Left forelimb (tissue), 1 donor: ENCODE data around the gene GRIPAP1.
"Not testable (repeated sequence)": the region's sequence is repeated elsewhere in the genome, so short reads cannot be mapped to it uniquely, and the experiment has no call there.

Source experiments
- DNase-seq: peaks from one replicate; pipeline ENCODE4 v3.0.0-alpha.2; 2018; ENCODE audit warnings: low spot score

GRIPAP1 gene

DNA sequence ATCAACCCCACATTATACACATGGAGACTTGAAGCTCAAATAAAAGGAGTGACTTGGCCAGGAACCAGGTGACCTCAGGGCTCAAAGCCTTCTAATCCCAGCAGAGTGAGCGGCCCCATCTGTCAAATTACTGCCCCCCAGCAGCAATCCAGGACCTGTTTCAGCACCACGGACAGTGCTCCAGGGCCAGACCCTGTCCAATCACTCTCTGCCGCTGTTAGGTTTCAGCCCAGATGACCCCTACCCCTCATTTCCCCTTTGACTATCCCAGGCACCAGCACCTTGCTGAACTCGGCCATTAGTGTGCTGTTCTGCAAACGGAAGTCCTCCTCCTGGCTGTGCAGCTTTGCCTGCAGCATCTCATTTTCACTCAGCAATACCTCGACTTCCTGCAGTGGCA is 5.1 kb downstream of the GRIPAP1 start:
- no peak for DNase-seq

DNA sequence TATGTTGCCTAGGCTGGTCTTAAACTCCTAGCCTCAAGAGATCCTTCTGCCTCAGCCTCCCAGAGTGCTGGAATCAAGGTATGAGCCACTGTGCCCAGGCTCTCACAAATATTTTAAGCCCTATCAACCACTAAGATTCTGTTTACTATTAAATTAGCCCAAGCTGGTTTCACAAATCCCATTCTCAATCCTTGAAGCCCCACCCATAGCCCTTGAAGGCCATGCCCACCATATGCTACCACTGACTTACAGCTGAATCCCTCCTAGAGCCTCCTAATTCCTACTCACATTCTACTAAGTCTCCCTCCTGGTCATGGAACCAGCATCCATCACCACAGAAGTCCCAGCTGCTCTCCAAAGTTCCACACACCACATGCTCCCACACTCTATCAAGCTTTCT is 9.7 kb downstream of the GRIPAP1 start:
- no peak for DNase-seq

DNA sequence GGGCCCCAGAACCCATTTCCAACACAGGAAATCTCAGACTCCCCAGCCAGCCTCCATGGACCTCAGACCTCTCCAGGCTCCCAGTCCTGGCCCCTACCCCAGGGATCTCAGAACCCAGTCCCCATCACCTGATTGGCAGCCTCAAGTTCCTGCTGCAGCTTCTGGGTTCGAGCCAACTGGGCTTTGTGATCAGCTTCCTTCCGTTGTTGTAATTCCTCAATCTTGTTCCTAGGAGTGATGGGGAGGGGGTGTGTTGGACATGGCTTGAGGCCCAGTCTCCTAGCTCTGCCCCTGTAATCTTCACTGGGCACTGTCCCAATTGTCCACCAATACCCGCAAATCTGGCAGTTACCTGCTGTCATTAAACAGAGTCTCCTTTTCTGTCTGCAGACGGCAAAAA is 12.6 kb downstream of the GRIPAP1 start:
- no peak for DNase-seq

DNA sequence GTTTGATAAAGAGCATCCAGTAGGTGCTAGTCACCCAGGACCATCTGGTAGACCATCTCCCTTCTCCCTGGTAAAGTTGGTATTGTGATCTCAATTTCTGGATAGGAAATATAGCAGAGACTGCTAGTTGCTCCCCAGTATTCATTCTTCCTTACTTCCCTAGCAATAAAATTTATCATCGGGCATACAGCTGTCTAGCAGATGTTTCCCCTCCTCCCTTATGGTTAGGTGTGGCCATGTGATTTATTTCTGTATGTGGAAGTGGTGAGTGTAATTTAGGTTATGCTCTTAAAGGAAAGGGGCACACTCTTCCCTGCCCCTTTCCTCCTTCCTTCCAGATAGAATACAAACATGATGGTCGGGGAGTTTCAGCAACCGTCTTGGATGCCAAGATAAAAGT is 18.2 kb downstream of the GRIPAP1 start:
- no peak for DNase-seq

DNA sequence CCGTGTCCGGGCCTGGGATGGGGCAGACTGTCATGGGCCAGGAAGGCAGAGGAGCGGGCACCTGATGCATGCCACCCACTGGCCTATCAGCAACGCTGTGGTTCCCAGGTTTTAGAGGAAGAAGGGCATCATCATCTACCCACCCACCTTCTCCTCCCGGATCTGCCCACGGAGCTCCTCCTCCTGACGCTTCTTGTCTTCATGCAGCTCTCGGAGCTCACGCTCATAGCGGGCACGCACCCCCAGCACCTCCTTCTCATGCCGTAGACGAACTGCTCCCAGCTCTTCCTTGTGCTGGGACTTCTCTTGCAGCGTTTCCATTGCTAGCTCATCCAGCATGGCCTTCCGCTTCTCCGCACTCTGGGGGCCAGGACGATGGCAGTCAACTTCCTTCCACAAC is 19.0 kb downstream of the GRIPAP1 start:
- DNase-seq: no peak

DNA sequence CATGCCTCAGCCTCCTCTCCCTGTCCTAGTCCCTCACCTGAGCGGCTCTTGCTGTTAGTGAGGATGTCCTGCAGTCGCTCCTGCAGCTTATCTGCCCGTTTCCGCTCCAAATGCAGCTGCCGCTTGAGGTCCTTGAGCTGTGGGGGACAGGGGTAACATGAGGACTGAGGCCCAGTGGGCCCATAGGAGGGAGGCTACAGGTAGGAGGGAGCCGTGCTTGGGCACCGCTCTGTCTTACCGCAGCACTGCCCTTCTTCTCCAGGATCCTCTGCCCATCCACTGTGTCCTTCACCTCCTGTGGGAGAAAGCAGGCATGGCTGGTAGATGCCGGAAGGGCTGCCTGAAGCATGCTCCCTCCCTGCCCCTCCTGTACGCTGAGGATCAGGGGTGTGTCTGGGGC is 20.9 kb downstream of the GRIPAP1 start:
- DNase-seq: no peak

DNA sequence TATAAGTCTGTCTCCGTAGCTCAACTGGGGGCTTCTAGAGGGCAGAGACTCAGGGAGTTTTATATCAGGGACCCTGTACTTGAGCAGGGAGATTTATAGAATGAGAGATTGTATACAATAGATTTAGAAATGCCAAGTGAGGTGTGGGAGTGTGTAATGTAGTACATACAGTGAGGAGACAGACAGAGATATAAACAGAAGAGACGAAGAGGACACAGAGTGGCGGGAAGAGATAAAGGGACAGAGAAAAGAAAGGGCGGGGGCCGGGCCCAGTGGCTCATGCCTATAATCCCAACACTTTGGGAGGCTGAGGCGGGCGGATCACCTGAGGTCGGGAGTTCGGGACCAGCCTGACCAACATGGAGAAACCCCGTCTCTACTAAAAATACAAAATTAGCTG is 21.7 kb downstream of the GRIPAP1 start:
- not testable (repeated sequence) for DNase-seq

DNA sequence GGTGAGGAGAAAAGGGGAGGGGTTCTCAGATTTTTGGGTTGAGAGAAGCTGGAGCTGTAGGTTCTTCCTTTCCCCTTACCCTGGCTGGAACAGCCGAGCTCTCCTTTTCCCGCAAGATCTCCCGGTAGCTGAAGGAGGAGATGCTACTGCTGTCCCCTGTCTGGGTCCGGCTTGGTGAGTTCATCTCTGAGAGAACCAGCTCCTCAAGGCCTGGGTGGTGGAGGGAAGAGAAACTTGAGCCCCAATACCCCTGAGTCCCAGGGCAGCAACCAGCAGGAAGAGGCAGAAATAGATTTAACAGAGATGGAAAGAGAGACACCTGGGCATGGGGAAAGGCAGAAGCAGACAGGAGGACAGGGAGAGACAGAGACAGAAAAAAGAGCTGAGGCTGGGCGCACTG is 23.8 kb downstream of the GRIPAP1 start:
- no peak for DNase-seq

DNA sequence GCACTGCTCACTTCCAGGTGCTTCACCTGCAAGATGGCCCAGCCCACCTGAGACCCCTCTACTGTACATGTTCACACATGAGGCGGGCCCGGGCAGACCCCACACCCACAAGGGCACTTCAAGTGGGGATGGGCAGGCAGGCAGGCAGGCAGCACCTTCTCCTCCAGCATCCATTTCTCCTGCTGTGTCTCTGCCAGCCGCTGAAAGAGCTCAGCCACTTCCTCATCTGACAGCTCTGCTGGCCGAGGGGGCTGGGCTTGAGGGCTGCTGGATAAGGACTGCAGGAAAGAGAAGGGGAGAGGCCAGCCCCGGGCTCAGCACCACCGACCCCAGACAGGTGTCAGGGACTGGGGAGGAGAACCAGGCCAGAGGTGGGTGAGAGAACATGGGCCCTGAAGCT is 26.0 kb downstream of the GRIPAP1 start:
- DNase-seq: no peak

DNA sequence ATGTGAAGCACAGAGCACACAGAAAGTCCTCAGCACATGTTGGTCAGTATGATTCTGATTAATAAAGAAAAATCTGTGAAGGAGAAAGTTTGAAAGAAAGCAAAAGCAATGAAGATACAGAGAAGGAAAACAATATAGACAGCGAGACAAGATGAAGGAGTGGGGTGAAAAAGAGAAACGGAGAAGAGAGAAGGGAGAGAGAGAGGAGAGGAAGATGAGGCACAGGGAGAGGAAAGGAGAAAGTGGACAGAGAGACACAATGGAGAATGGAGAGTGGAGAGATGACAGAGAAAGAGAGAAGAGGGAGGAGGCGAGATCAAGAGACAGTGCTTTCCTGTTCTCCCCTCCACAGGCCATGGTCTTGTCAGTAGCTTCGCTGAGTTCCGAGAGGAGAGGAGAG is 26.5 kb downstream of the GRIPAP1 start:
- DNase-seq: no peak

DNA sequence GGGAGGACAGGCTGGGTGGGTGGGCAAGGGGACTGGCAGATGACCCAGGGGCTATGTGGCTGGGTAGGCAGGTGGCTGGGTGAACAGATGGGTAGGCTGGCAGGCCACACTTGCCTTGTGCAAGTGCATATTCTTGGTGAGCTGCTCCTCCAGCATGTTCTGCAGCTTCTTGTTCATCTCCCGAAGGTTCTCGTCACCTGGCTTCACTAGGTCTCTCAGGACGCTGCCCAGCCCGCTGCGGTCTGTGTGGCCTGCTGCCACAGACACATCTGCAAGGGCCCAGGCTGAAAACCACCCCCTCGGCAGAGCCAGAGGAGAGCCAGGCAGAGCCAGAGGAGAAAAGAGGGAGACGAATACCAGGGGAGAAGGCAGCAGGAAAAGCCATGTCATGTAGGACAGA is 27.0 kb downstream of the GRIPAP1 start:
- DNase-seq: no peak

DNA sequence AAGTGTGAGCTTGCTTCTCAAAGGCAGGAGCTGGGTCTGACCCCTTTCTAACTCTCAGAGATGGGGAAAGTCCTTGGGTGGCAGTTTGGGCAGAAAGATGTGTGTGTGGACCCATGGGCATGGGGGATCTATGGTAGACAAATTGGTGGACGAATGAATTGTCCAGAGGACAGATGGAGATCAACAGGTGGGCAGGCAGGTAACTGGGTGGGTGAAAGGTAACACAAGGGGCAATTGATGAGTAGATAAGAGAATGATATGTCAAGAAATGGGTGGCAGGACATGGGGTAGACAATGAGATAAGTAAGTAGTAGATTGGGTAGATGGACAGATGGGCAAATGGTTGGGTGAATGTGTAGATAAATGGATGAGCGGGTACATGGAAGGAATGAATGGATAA is 27.5 kb downstream of the GRIPAP1 start:
- DNase-seq: no peak

DNA sequence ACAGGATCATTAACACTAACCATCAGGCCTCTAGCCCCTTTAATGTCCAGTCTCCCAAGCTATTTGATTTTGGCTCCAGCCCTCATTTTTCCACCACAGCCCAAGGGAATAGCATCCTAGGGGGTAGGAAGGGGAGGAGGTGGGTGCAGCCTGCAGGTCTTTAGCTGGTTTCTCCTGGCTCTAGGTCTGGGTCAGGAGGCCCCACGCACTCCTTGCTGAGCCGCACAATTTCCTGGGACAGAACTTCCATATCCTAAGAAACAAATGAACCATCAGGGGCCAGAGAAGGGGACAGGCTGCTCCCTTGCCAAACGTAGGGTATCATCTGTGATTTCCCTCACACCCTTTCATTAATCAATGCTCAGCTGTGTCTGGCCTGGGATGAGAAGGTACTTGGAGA is 28.0 kb downstream of the GRIPAP1 start:
- no peak for DNase-seq

DNA sequence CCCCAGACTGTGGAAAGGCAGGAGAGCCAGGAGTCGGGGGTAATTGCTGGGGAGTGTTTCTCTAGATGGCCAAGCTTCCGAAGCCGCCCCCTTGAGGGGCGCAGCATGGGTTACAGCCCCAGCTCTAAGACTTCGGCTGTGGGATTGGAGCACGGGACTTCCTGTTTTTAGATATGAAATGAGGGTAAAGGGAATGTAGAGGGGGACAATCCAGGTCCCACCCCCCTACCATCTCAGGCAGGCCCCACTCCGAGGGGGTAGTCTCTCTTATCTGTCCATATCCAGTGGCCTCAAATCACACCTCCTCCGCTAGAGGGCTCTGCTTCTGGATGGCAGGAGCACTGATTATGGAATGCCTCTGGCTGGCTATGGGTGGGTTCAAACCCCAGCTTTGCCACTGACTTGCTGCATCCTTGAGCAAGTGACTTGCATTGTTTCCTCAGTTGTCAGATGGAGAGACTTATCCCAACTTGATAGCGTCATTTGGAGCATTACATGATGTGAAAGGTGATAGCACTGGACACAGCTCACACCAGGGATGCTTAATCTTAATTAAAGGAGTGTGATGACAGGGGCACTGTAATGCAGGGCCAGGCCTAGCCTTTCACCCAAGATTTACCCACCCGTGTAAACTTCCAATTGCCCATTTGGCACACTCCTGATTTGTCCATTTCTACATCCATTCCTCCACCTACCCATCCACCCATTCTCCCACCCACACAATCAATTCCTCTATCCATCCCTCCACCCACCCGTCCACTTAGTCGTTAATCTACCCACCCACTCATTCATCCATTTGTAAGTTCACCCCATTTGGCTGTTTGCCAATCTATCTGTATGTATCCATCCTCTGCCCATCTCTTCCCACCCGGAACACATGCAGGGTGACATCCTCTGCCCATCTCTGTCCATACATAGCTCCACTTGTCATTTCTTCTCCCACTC is 29.6 kb downstream of the GRIPAP1 start:
- DNase-seq: no peak

DNA sequence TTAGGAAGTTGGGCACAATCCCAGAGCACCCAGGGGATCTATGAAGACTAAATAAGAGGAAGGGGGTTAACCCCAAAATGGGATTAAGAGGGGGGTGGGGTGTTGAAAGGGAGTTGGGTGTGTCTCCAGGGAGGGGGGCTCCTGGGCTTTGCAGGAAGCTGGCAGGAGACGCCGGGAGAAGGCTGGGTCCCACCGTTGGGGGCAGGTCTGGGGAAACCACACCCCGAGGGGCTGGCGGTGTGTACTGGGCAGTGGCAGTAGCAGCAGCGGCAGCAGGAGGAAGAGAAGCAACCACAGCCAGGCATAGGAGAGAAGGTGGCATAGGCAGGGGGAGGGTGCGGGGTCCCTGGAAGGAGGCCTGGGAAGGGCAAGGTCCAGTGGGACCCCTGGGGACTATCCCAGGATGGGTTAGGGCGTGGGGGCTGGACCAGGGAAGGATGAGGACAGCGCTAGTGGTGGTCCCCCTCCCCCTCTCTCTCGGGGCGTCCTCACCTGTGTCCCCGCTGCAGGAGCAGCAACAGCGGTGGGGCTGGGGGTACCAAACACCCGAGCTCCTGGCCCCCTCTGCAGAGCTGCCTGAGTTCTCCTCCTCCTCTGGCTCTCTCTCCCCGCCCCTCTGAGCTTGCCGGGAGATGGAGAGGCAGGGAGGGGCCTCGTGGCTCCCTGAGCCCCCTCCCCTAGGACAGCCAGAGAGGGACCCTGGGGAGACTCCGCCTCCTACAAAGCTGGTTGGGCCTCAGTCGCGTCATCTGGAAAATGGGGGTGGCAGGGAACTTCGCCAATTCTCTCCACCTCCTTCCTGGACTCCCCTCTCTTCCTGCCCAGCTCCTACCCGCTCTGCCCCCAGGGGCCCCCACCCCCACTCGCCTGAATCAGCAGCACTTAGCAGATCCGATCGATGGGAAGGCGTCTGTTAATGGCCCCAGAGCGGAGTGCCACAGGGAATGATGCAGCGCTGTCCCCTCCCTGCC is 30.5 kb downstream of the GRIPAP1 start, which contains the start of gene KCND1:
TSS of gene KCND1 (minus strand) at position 596 of the 971 bp plus-strand sequence. CDS start 1,573 bp downstream, outside the sequence.
- DNase-seq: no peak

DNA sequence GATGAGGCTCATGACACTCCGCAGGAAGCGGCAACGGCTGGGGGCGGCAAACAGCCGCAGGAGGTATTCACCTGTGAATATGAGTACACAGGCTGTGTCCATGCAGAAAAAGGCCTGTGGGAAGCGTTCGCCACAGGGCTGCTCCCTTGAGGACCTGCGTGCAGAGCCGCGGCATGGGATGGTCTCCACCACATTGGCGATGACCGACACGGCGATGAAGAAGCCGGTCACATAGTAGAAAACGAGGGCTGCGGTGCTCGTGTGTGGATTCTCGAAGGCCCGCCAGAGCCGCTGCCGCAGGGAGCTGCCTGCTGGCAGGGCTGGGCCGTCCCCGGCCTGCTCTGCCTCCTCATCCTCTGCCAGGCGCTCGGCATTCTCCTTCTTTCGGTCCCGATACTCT is 32.6 kb downstream of the GRIPAP1 start:
- DNase-seq: no peak

DNA sequence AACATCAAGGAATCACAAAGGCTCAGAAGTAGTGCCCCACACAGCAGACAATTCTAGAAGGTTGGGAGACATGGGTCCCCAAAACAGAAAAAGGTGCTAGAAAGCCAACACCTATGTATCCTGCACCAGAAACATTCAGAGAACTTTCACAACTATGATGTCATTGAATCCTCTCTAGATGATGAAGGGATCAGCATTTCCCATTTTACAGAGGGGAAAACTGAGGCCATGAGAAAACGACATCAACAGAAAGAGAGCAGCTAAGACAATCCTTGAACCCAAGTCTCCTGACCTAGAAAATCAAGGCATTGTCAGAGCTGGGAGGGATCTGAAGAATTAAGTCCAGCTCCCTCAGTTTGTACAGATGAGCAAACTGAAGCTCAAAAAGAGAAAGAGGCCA is 33.7 kb downstream of the GRIPAP1 start:
- no peak for DNase-seq

DNA sequence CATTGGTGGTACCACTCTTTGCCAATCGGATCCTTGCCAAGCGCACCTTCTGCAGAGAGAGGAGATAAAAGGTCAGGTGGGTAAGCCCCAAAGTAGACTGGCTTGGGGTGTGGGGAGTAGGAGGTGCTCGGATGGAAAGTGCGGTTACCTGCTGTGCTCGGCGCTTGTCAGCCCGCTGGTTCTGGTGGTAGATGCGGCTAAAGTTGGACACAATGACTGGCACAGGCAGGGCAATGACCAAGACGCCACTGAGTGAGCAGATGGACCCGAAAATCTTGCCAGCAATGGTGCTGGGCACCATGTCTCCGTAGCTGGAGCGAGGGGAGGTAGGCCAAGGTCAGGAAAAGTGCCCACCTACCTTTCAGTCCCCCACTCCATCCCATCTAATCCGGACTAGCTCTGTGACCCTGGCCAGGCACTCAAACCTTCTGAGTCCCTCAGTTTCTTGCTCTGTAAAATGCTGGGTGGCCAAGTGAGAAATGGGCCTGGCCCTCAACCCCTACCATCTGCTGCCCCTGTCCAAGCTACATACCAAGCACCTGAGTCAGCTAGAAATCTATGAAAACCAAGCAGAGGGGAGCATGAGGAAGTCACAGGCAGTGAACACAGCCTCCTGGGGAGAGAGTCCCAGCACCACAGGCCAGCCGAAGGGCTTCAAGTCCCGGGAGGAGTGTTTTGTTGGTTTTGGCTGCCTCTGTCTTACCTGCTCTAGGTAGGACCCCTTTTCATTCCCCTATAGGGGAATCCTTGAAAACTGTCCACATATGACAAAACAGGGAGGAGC is 35.1 kb downstream of the GRIPAP1 start:
- no peak for DNase-seq

DNA sequence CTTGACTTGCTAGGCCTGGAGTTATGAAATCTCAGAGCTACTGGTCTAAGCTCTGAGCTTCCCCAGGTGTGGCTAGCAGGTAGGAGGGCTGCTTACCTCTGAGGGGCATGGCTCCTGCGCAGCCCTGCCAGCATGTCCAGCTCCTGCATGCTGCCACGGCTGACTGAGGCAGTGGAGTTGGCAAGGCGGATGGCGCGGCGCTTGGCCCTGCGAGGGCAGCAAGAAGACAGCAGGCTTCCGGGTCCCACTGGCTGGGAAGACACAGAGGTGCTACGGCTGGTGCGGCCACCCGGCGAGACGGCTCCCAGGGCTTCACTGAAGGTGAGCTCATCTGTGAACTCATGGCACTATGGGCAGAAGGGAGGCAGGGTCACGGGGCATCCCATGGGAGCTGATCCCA is 36.1 kb downstream of the GRIPAP1 start:
- DNase-seq: no peak

DNA sequence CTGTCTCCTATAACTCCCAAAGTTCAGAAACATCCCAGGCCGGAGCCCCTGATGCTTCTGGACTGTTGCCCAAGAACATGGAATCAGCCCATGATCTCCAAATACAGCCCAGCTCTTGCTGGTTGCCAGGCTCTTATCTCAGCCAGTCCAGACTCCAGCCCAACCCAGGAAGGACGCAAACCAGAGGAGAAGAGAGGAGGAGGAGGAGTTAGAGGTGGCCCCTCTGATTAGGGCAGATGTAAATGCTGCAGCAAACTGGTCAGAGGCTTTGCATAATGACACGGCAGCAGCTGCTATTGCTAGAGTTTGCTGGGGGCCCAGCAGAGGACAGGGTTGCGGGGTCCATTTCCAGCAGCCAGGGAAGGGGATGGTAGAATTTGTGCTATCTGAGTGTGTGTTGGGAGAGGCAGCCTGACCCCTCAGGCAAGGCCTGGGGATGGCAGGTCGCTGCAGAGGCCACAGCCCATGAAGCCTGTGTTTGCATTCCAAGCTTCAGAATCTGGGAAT is 40.4 kb downstream of the GRIPAP1 start:
- no peak for DNase-seq

DNA sequence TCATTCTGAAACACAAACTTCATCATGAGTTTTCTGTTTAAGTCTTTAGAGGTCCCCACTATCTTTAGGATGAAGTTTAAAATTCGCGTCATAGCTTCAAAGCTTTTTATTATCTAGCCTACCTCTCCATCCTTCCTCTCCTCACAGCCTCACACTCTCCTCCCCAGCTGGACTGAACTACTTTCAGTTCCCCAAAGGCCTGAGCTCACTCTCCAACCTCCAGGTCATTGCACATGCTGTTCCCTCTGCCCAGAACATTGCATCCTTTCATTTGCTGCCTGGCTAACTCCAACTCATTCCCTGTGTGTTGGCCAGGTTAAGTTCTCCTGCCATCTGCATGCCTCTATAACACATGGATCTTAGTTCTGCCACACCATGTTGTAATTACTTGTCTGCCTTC is 41.8 kb downstream of the GRIPAP1 start:
- DNase-seq: no peak

DNA sequence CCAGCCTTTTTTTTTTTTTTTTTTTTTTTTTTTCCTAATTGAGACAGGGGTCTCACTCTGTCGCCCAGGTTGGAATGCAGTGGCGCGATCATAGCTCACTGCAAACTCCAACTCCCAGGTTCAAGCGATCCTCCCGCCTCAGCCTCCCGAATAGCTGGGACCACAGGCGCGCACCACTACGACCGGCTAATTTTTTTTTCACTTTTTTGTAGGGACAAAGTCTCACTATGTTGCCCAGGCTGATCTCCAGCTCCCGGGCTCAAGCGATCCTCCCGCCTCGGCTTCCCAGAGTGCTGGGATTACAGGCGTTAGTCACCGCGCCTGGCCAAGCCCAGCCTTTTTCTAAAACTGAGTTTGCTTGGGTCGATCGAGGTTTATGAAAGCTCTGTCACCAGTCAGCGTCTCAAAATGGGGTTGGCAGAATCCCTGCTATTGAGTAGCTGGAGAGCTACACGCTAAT is 43.4 kb downstream of the GRIPAP1 start:
- peak; percentile 70 for DNase-seq
